MG63 (cell line): ENCODE measurements around the gene TYROBP. TPM values are rescaled to one million over a fixed set of nuclear protein-coding genes. Genes with fewer than 3 reads are reported as not detected.
A peak's percentile ranks its signal among the peaks of the same experiment; 100 is the strongest.
"Not testable (repeated sequence)": the region's sequence is repeated elsewhere in the genome, so short reads cannot be mapped to it uniquely, and the experiment has no call there.

Source experiments
- DNase-seq: peaks from one replicate; pipeline ENCODE4 v3.0.0-alpha.2; 2020
- H3K27me3 ChIP-seq: fragments of 250-450 bp; sonication (Bioruptor Pico); 2 replicates; pipeline ENCODE4 v1.5.1; 2020; ENCODE audit warnings: mild to moderate bottlenecking, moderate library complexity
- H3K36me3 ChIP-seq: fragments of 250-450 bp; sonication (Bioruptor Pico); 2 replicates; pipeline ENCODE4 v1.5.1; 2020; ENCODE audit warnings: mild to moderate bottlenecking, moderate library complexity
- H3K4me3 ChIP-seq: fragments of 250-450 bp; sonication (Bioruptor Pico); 2 replicates; pipeline ENCODE4 v1.5.1; 2020; ENCODE audit warnings: mild to moderate bottlenecking, moderate library complexity
- H3K9me3 ChIP-seq: fragments of 250-450 bp; sonication (Bioruptor Pico); 2 replicates; pipeline ENCODE4 v1.5.1; 2020; ENCODE audit warnings: mild to moderate bottlenecking, moderate library complexity
- total RNA-seq: library from RNA; depleted of rRNA; stranded (reverse); fragments of >200 nt; shearing (Covaris generic); gene quantifications from 2 replicates; pipeline ENCODE4 v1.2.3, GENCODE V29; 2014; ENCODE audit warnings: low replicate concordance

TYROBP gene
- total RNA-seq, 1 experiment from 2014 or later, result not detected

- H3K4me3 ChIP-seq, H3K9me3 ChIP-seq, DNase-seq, H3K27me3 ChIP-seq: not testable (repeated sequence)
- H3K36me3 ChIP-seq, result peaks cover 33% of the 10 kb centered on the region
These were observed 16.3 kb downstream of the TYROBP start for GRCh38 chr19:35891819-35892218.

GRCh38 chr19:35890113-35890650 lies 17.9 kb downstream of the TYROBP start:
- no peak overlapping the region for H3K4me3 ChIP-seq
- DNase-seq, result no peak

GRCh38 chr19:35889370-35890112 lies 18.6 kb downstream of the TYROBP start:
- Histone ChIP-seq H3K36me3 (peaks cover 30% of the 10 kb centered on the region), H3K4me3 (no peak overlapping the region), H3K9me3 (no peaks in the 10 kb centered on the region), H3K27me3 (no peaks in the 10 kb centered on the region)
- DNase-seq, result no peak

More at GRCh38 chr19:35890113-35890650, 17.9 kb downstream of the TYROBP start:
- Histone ChIP-seq H3K36me3 (peaks cover 30% of the 10 kb centered on the region), H3K27me3 (no peaks in the 10 kb centered on the region), H3K9me3 (no peaks in the 10 kb centered on the region)

GRCh38 chr19:35888398-35888797 lies 19.7 kb downstream of the TYROBP start:
- DNase-seq, result no peak
- Histone ChIP-seq H3K27me3 (no peaks in the 10 kb centered on the region), H3K9me3 (no peaks in the 10 kb centered on the region), H3K36me3 (peaks cover 24% of the 10 kb centered on the region), H3K4me3 (no peak overlapping the region)

GRCh38 chr19:35887197-35887596 lies 20.9 kb downstream of the TYROBP start:
- Histone ChIP-seq H3K36me3 (peaks cover 20% of the 10 kb centered on the region), H3K27me3 (no peaks in the 10 kb centered on the region), H3K4me3 (no peak overlapping the region), H3K9me3 (no peaks in the 10 kb centered on the region)
- no peak for DNase-seq

GRCh38 chr19:35885904-35886303 lies 22.2 kb downstream of the TYROBP start:
- no peak for DNase-seq
- Histone ChIP-seq H3K4me3 (no peak overlapping the region), H3K27me3 (no peaks in the 10 kb centered on the region)

GRCh38 chr19:35885225-35885738 lies 22.8 kb downstream of the TYROBP start:
- DNase-seq, result no peak
- no peak overlapping the region for H3K4me3 ChIP-seq
- H3K9me3 ChIP-seq, result no peaks in the 10 kb centered on the region
- H3K27me3 ChIP-seq, result no peaks in the 10 kb centered on the region
- peaks cover 12% of the 10 kb centered on the region for H3K36me3 ChIP-seq

More at GRCh38 chr19:35885904-35886303, 22.2 kb downstream of the TYROBP start:
- H3K36me3 ChIP-seq, result peaks cover 16% of the 10 kb centered on the region
- H3K9me3 ChIP-seq, result no peaks in the 10 kb centered on the region

GRCh38 chr19:35883882-35884281 lies 24.2 kb downstream of the TYROBP start:
- DNase-seq, result no peak
- Histone ChIP-seq H3K9me3 (no peaks in the 10 kb centered on the region), H3K36me3 (peaks cover 7% of the 10 kb centered on the region), H3K4me3 (no peak overlapping the region), H3K27me3 (no peaks in the 10 kb centered on the region)

- no peaks in the 10 kb centered on the region for H3K36me3 ChIP-seq
- no peaks in the 10 kb centered on the region for H3K9me3 ChIP-seq
- DNase-seq, result no peak
- no peaks in the 10 kb centered on the region for H3K27me3 ChIP-seq
- H3K4me3 ChIP-seq, result no peak overlapping the region
These were observed 25.8 kb downstream of the TYROBP start for GRCh38 chr19:35882114-35882832.

GRCh38 chr19:35879770-35880317 lies 28.3 kb downstream of the TYROBP start:
- H3K9me3 ChIP-seq, result no peaks in the 10 kb centered on the region
- H3K4me3 ChIP-seq, result no peak overlapping the region
- no peaks in the 10 kb centered on the region for H3K27me3 ChIP-seq
- no peaks in the 10 kb centered on the region for H3K36me3 ChIP-seq
- peak; percentile 94 for DNase-seq

- Histone ChIP-seq H3K4me3 (no peak overlapping the region), H3K9me3 (no peaks in the 10 kb centered on the region), H3K27me3 (no peaks in the 10 kb centered on the region), H3K36me3 (no peaks in the 10 kb centered on the region)
- DNase-seq, result no peak
These were observed 29.0 kb downstream of the TYROBP start for GRCh38 chr19:35879068-35879467.

GRCh38 chr19:35874392-35874930 lies 33.6 kb downstream of the TYROBP start:
- DNase-seq, result no peak
- no peaks in the 10 kb centered on the region for H3K27me3 ChIP-seq
- no peak overlapping the region for H3K4me3 ChIP-seq
- no peaks in the 10 kb centered on the region for H3K36me3 ChIP-seq
- H3K9me3 ChIP-seq, result no peaks in the 10 kb centered on the region

GRCh38 chr19:35872180-35872579 lies 35.9 kb downstream of the TYROBP start:
- DNase-seq, result no peak

GRCh38 chr19:35871611-35872010 lies 36.5 kb downstream of the TYROBP start:
- H3K9me3 ChIP-seq, result no peaks in the 10 kb centered on the region
- DNase-seq, result no peak
- H3K36me3 ChIP-seq, result no peaks in the 10 kb centered on the region
- H3K27me3 ChIP-seq, result peaks cover 9% of the 10 kb centered on the region
- no peak overlapping the region for H3K4me3 ChIP-seq

More at GRCh38 chr19:35872180-35872579, 35.9 kb downstream of the TYROBP start:
- Histone ChIP-seq H3K27me3 (peaks cover 9% of the 10 kb centered on the region), H3K9me3 (no peaks in the 10 kb centered on the region), H3K36me3 (no peaks in the 10 kb centered on the region), H3K4me3 (no peak overlapping the region)

GRCh38 chr19:35870798-35871197 lies 37.3 kb downstream of the TYROBP start:
- Histone ChIP-seq H3K27me3 (peaks cover 10% of the 10 kb centered on the region), H3K4me3 (no peak overlapping the region), H3K9me3 (no peaks in the 10 kb centered on the region), H3K36me3 (no peaks in the 10 kb centered on the region)
- no peak for DNase-seq

- DNase-seq, H3K36me3 ChIP-seq, H3K9me3 ChIP-seq, H3K4me3 ChIP-seq: not testable (repeated sequence)
- peaks cover 14% of the 10 kb centered on the region for H3K27me3 ChIP-seq
These were observed 37.9 kb downstream of the TYROBP start for GRCh38 chr19:35870124-35870736.
